ENCODE measurements around the gene POU3F4. TPM values are rescaled to one million over a fixed set of nuclear protein-coding genes. Genes with fewer than 3 reads are reported as not detected.

POU3F4 gene
- not detected for polyA plus RNA-seq (2012; ENCODE audit: missing spikeins)

DNA sequence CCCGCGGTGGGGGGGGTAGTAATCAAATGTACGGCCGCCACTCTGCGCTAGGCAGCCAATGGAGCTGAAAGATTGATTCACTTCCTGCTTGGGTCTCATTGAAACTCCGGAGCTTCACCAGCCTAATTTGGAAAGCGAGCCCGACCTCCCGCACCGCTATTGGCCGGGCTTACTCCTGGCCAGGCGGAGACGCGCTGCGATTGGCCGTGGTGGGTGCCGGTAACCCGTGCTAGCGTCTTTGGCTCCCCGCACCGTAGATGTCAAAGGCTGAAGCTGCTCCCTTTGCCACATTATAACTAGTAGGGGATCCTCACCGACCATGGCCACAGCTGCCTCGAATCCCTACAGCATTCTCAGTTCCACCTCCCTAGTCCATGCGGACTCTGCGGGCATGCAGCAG, at the start of gene POU3F4:
Gene POU3F4 (plus strand): TSS at position 285 of the 400 bp plus-strand sequence. CDS start 35 bp downstream, at position 320.
- FAIRE-seq (no peak), DNase-seq (ENCODE audit: insufficient read length) (no peak)
- TF ChIP-seq TAF1 (IDR thresholded peaks at IDR 0.05; ENCODE audit: borderline replicate concordance, low read depth, low read length), result no peak
- TF ChIP-seq POLR2A (IDR thresholded peaks at IDR 0.05; ENCODE audit: low read depth, low read length), result no peak
- TF ChIP-seq POLR2AphosphoS5 (IDR thresholded peaks at IDR 0.05; ENCODE audit: low read depth, low read length), result no peak

DNA sequence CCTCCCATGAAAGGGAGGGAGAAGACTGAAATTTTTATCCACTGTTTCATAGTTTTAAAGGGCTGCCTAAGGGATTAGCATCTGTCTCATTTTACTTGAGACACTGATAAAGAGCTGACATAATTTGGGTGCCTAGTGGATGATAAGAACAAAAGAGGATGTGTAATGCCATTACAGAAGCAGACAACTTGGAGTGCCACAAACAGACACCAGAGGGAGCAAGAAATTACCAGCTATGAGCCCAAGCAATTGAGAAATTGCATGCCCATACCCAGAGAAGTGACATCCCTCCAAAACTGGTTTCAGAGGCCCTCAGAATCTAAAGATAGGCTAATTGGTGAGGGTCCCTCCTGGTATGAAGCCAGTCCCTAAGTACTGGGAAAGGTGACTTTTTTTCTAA, 38.5 kb upstream of the POU3F4 start:
- no peak for FAIRE-seq

DNA sequence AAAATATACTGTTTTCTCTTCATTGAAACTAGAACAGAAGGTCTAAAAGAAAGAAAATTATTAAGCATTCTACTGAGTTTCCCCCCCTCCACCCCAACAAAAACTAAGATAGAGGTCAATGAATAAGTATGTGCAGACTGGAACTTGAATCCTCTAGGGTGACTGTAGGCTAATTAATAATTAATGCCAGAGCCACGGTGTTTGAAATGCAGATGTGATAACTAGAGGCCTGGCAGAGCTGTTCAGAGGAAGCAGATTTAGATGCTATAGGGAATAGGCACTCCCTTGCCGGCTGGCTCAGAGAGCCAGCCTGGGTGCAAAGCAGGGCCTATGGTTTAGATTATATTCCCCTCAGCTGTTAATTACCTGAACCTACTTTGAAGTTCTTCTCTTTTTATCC, 12.2 kb upstream of the POU3F4 start:
- FAIRE-seq (no peak), DNase-seq (ENCODE audit: insufficient read length) (no peak)

More for the DNA sequence above, 38.5 kb upstream of the POU3F4 start:
- no peak for DNase-seq (ENCODE audit: insufficient read length)
- TF ChIP-seq POLR2A (IDR thresholded peaks at IDR 0.05; ENCODE audit: low read depth, low read length) (no peak), POLR2AphosphoS5 (IDR thresholded peaks at IDR 0.05; ENCODE audit: low read depth, low read length) (no peak), TAF1 (IDR thresholded peaks at IDR 0.05; ENCODE audit: borderline replicate concordance, low read depth, low read length) (no peak)

DNA sequence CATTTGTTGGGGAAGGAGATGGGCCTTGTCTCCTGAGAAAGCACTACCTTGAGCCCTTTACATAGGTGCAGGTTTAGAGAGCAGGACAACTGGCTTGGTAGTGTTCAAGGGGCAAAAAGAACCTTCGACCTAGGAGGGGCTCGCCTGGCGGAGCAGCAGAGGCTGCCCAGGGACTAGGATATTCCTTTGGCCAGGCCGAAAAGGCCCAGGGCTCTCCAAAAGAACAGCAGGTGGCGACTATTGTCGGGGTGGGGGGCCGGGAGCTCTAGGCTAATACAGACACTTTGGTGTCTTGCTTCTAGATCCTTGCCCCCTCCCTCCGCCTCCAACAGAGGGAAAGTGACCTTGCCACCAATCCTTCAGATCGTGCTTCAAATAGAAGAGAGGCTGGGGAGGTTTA, 7.1 kb upstream of the POU3F4 start:
- no peak for FAIRE-seq
- TF ChIP-seq POLR2AphosphoS5 (IDR thresholded peaks at IDR 0.05; ENCODE audit: low read depth, low read length) (no peak), TAF1 (IDR thresholded peaks at IDR 0.05; ENCODE audit: borderline replicate concordance, low read depth, low read length) (no peak), POLR2A (IDR thresholded peaks at IDR 0.05; ENCODE audit: low read depth, low read length) (no peak)
- DNase-seq (ENCODE audit: insufficient read length), result no peak

More for the DNA sequence above, 12.2 kb upstream of the POU3F4 start:
- TF ChIP-seq POLR2A (IDR thresholded peaks at IDR 0.05; ENCODE audit: low read depth, low read length) (no peak), POLR2AphosphoS5 (IDR thresholded peaks at IDR 0.05; ENCODE audit: low read depth, low read length) (no peak), TAF1 (IDR thresholded peaks at IDR 0.05; ENCODE audit: borderline replicate concordance, low read depth, low read length) (no peak)

DNA sequence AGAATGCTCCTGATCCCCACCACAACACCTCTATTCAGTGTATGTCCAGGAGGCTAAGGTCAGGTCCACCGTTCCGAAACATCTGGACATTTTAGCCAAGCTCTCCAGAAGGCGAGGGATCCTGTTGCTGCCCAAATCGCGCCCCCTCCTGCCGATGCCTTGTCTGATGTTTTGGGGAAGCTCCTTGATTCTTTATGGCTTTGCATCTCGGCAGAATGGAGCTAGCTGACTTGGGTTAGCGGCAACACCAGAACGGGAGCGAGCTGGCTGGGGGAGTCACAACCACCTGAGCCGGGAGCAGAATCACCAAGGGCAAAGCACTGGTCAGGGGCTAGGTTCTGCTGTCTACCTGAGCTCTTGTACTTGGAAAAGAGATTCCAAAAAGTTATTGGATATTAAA, 6.6 kb upstream of the POU3F4 start:
- TF ChIP-seq POLR2A (IDR thresholded peaks at IDR 0.05; ENCODE audit: low read depth, low read length), result no peak
- TF ChIP-seq POLR2AphosphoS5 (IDR thresholded peaks at IDR 0.05; ENCODE audit: low read depth, low read length), result no peak
- no peak for TF ChIP-seq TAF1 (IDR thresholded peaks at IDR 0.05; ENCODE audit: borderline replicate concordance, low read depth, low read length)
- no peak for FAIRE-seq
- no peak for DNase-seq (ENCODE audit: insufficient read length)

DNA sequence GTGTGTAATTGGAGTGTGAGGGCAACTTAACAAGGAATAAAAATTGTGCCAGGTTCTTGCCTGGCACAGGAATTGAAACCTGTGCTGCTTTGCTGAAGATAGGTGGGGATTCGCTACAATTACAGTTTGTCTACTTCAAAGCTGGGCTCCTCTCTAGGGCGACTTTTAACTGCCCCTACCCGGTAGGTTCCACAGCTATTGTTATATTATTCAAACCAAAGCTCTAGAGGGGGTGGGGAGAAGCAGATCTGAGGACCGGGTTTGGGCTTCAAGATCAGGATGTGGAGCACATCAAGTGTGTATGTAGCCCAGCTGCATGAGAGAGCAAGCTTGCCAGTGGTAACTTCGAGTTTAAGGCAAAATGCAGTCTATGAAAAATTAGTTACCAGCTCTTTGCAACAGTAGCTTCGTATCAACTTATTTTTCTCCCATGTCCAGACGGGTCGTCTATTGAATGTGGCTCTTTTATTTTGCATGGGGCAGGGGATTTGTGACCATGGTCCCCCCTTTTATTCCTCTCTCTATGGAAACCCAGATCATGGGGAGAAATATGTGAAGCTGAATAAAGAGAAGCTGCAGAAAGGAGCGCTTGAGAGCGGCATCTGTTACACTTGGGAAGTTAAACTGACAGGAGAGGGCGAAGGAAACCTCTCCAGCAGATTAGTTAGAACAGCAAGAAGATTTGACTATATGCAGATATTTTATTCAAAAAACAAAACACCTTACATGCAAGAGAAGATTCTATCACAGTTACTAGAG, 3.2 kb upstream of the POU3F4 start:
- DNase-seq (ENCODE audit: insufficient read length), result no peak
- TF ChIP-seq POLR2AphosphoS5 (IDR thresholded peaks at IDR 0.05; ENCODE audit: low read depth, low read length) (no peak), TAF1 (IDR thresholded peaks at IDR 0.05; ENCODE audit: borderline replicate concordance, low read depth, low read length) (no peak), POLR2A (IDR thresholded peaks at IDR 0.05; ENCODE audit: low read depth, low read length) (no peak)
- FAIRE-seq, result no peak

DNA sequence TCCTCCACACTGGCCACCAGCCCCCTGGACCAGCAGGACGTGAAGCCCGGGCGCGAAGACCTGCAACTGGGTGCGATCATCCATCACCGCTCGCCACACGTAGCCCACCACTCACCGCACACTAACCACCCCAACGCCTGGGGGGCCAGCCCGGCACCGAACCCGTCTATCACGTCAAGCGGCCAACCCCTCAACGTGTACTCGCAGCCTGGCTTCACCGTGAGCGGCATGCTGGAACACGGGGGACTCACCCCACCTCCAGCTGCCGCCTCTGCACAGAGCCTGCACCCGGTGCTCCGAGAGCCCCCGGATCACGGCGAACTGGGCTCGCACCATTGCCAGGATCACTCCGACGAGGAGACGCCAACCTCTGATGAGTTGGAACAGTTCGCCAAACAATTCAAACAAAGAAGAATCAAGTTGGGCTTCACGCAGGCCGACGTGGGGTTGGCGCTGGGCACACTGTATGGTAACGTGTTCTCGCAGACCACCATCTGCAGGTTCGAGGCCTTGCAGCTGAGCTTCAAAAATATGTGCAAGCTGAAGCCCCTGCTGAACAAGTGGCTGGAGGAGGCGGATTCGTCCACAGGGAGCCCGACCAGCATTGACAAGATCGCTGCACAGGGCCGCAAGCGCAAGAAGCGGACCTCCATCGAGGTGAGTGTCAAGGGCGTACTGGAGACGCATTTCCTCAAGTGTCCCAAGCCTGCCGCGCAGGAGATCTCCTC, 600 bp downstream of the POU3F4 start:
- DNase-seq (ENCODE audit: insufficient read length) (no peak), FAIRE-seq (no peak)
- TF ChIP-seq POLR2A (IDR thresholded peaks at IDR 0.05; ENCODE audit: low read depth, low read length) (no peak), TAF1 (IDR thresholded peaks at IDR 0.05; ENCODE audit: borderline replicate concordance, low read depth, low read length) (no peak), POLR2AphosphoS5 (IDR thresholded peaks at IDR 0.05; ENCODE audit: low read depth, low read length) (no peak)

DNA sequence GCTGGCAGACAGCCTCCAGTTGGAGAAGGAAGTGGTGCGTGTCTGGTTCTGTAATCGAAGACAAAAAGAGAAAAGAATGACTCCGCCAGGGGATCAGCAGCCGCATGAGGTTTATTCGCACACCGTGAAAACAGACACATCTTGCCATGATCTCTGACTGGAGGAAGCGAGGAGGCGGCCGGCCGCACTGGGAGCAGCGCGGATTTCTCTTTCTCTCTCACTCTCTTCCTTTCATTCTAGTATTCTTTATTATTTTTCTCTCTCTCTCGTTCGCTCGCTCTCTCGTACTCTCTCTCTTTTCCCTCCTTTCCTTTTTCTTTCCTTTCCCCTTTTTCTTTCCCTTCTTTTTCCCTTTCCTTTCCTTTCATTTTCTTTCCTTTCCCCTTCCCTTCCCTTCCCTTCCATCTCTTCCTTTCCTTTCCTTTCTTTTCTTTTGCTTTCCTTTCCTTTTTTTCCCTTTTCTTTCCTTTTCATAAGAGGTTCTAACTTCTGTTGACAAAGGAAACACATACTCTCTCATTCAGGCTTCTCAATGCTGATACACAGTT, 1.2 kb downstream of the POU3F4 start:
- DNase-seq (ENCODE audit: insufficient read length) (no peak), FAIRE-seq (no peak)
- TF ChIP-seq POLR2AphosphoS5 (IDR thresholded peaks at IDR 0.05; ENCODE audit: low read depth, low read length) (no peak), POLR2A (IDR thresholded peaks at IDR 0.05; ENCODE audit: low read depth, low read length) (no peak), TAF1 (IDR thresholded peaks at IDR 0.05; ENCODE audit: borderline replicate concordance, low read depth, low read length) (no peak)

DNA sequence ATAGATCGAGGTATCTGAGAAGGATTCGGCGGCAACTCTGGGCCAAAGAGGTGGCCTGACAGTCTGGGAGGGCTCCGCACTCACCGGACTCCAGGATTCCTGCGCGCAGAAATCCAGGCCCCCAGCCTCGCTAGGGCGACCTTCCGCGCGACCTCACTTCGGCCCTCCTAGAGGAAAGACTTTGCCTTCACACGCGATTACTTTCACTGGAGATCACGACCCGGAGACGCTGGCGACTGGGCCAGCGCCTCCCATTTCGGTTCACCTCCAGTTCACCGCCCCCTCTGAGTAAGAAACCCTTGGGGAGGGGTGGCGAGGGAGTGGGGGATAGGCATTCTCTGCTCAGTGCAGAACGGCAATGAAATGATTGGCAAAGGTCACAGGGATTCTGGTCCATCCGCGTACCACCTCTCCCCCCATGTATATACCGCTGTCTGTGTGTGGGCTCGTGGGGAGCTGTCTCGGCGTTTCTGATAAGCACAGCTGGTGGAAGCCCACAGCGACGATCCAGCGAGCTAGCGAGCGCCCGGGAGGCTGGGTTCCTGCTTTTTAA, 2.5 kb downstream of the POU3F4 start:
- FAIRE-seq (no peak), DNase-seq (ENCODE audit: insufficient read length) (no peak)
- TF ChIP-seq POLR2A (IDR thresholded peaks at IDR 0.05; ENCODE audit: low read depth, low read length), result no peak
- TF ChIP-seq POLR2AphosphoS5 (IDR thresholded peaks at IDR 0.05; ENCODE audit: low read depth, low read length), result no peak
- no peak for TF ChIP-seq TAF1 (IDR thresholded peaks at IDR 0.05; ENCODE audit: borderline replicate concordance, low read depth, low read length)

DNA sequence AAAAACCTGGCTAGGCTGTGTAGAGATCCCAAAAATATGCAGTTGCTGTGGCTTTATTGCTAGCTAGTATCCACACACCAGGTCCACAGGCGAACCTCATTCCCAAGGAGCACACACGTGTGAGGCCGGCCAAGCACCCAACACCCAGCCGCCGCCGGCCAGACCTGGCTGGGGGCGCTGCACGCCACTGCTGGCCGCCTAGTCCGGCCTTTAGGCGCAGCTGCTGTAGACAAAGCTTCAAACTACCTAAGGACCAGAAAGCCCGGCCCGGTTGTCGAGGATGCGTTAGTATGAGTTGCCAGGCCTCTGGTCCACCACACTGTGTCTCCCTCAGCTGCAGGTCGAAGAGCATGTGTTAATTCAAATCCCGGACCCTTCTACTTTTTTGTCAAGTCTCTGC, 3.1 kb downstream of the POU3F4 start:
- FAIRE-seq (no peak), DNase-seq (ENCODE audit: insufficient read length) (no peak)
- no peak for TF ChIP-seq TAF1 (IDR thresholded peaks at IDR 0.05; ENCODE audit: borderline replicate concordance, low read depth, low read length)

DNA sequence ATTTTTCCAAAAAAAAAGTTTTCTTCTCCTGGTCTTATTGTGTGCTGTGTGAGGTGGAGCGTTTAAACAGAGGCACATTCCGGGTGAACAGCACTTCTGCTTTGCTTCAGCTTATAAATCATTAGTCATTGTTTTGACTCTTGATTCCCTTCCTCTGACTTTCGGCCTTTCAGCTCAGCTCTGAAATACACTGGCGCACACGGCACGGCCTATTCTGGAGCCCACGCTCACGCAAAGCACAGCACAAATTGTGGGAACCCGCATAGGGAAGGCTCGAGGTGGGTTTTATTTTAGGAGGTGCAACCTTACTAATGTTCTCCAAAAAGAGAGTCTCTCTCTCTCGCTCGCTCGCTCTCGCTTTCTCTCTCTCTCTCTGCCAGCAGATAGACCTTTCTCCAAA, 4.0 kb downstream of the POU3F4 start:
- DNase-seq (ENCODE audit: insufficient read length) (no peak), FAIRE-seq (no peak)
- no peak for TF ChIP-seq TAF1 (IDR thresholded peaks at IDR 0.05; ENCODE audit: borderline replicate concordance, low read depth, low read length)
